Transverse colon (tissue), 4 donors: ENCODE data around the gene NAT14. TPM values are rescaled to one million over a fixed set of nuclear protein-coding genes. Genes with fewer than 3 reads are reported as not detected.
"Not testable (repeated sequence)": the region's sequence is repeated elsewhere in the genome, so short reads cannot be mapped to it uniquely, and the experiment has no call there.

Experiments
- DNase-seq: peaks from one replicate; pipeline ENCODE4 v3.0.0-alpha.2; 2019
- H3K27ac ChIP-seq, 4 donors: fragments of 200-600 bp; sonication (generic); 2 replicates each; pipeline ENCODE4 v1.5.1; 2016 to 2018; ENCODE audit warnings: inconsistent platforms in 4 of 4
- H3K27me3 ChIP-seq: fragments of 200-600 bp; sonication (generic); 2 replicates; pipeline ENCODE4 v1.5.1; 2017; ENCODE audit warnings: inconsistent platforms
- H3K36me3 ChIP-seq, 4 donors: fragments of 200-600 bp; sonication (generic); 2 replicates each; pipeline ENCODE4 v1.5.1; 2017 to 2019; ENCODE audit warnings: inconsistent platforms in 4 of 4
- H3K4me1 ChIP-seq, 4 donors: fragments of 200-600 bp; sonication (generic); 2 replicates each; pipeline ENCODE4 v1.5.1; 2017 to 2020; ENCODE audit warnings: inconsistent platforms in 4 of 4
- H3K4me3 ChIP-seq, 4 donors: fragments of 200-600 bp; sonication (generic); 1 replicate in 1 of 4; 2 replicates in 3 of 4; pipeline versions ENCODE4 v1.5.1 to v1.6.1; 2017 to 2019; ENCODE audit warnings: inconsistent platforms in 4 of 4
- H3K9me3 ChIP-seq, 2 donors: fragments of 200-600 bp; sonication (generic); 2 replicates each; pipeline ENCODE4 v1.5.1; 2017 to 2019; ENCODE audit warnings: inconsistent platforms in 2 of 2
- CTCF ChIP-seq, 5 experiments: fragments of 200-600 bp in 3 of 5; fragments of 450-650 bp in 2 of 5; sonication (generic) in 3 of 5; IDR thresholded peaks; 1 replicate in 2 of 5; 2 replicates in 3 of 5; pipeline ENCODE4 v1.5.1; 2016 to 2017; ENCODE audit warnings: antibody characterized with exemption in 5 of 5, inconsistent platforms in 3 of 5, mild to moderate bottlenecking in 2 of 5, moderate library complexity in 1 of 5
- EP300 ChIP-seq: sonication (generic); formaldehyde crosslinking; IDR thresholded peaks from one replicate; pipeline ENCODE4 v1.6.1; 2017; ENCODE audit warnings: antibody characterized with exemption, low read depth
- POLR2A ChIP-seq: fragments of 450-650 bp; IDR thresholded peaks from one replicate; pipeline ENCODE4 v1.6.1; 2016; ENCODE audit warnings: antibody characterized with exemption, mild to moderate bottlenecking, moderate library complexity
- POLR2AphosphoS5 ChIP-seq, 3 donors: sonication (generic); formaldehyde crosslinking; IDR thresholded peaks; one replicate each; pipeline ENCODE4 v1.6.1; 2016; ENCODE audit warnings: antibody characterized with exemption in 3 of 3
- whole genome bisulfite sequencing, 2 donors: methylation state at CpG; one replicate each; pipeline ENCODE4 v1.1.5; 2018; ENCODE audit warnings: low coverage in 1 of 2; 5-methylcytosine and 5-hydroxymethylcytosine counted together
- in situ Hi-C, 4 donors: fragments of 200-750 bp; cut with MboI; loops; one replicate each; pipeline versions ENCODE4 v1.15.0 to v1.15.1; 2017; ENCODE audit warnings: low sequenced_read_pairs in 3 of 4, low pct_ligation_motif_present in 1 of 4, low pct_unique_long_range_greater_than_20kb in 1 of 4
- intact Hi-C: fragments of 100-400 bp; cut with DNase I; formaldehyde crosslinking; loops from one replicate; pipeline ENCODE4 v1.15.1; 2023; ENCODE audit warnings: low total_unique reads
- total RNA-seq, 4 donors: library from RNA; depleted of rRNA; stranded (reverse); fragments of >200 nt; gene quantifications; one replicate each; pipeline ENCODE4 v1.1.0, GENCODE V29; 2016

Gene NAT14
- total RNA-seq, 4 donors from 2014 or later: 2.1 to 2.7 TPM; not detected in 2

GRCh38 chr19:55495646-55496349, 10.8 kb downstream of the NAT14 start:
- in situ Hi-C loops (loop anchor here in 1 of 4 donors (10.0 kb wide), 1 partner anchor 361 kb away; no protein-coding TSS in a partner anchor), intact Hi-C loops (no loop called here)
- no peaks in the 10 kb centered on the region for H3K9me3 ChIP-seq
- WGBS, 2 donors: 33 to 74% methylated on average over 1 to 11 of the region's 11 CpGs
- no peaks in the 10 kb centered on the region for H3K36me3 ChIP-seq
- no peak overlapping the region for H3K4me3 ChIP-seq
- H3K27me3 ChIP-seq: peaks cover 14% of the 10 kb centered on the region
- H3K4me1 ChIP-seq: peaks cover 0 to 14% (median 2%) of the 10 kb centered on the region in 4 donors
- H3K27ac ChIP-seq: no peak overlapping the region
- TF ChIP-seq POLR2A (no peak), EP300 (no peak), POLR2AphosphoS5 (IDR thresholded peaks at IDR 0.05) (no peak), CTCF (IDR thresholded peaks at IDR 0.05) (no peak)
- DNase-seq: no peak

- DNase-seq, H3K27ac ChIP-seq, H3K36me3 ChIP-seq, H3K9me3 ChIP-seq, H3K4me3 ChIP-seq, H3K4me1 ChIP-seq, intact Hi-C loops: not testable (repeated sequence)
- H3K27me3 ChIP-seq: peaks cover 14% of the 10 kb centered on the region
- 82 to 90% methylated on average over 2 to 10 of the region's 10 CpGs for WGBS, 2 donors
- in situ Hi-C loops: loop anchor here in 1 of 4 donors (10.0 kb wide), 1 partner anchor 362 kb away; no protein-coding TSS in a partner anchor
These were observed 11.8 kb downstream of the NAT14 start for GRCh38 chr19:55496820-55497219.

- intact Hi-C loops: no loop called here
- WGBS, 2 donors: 77% methylated on average over 12 of the region's 13 CpGs; no CpG with 5 or more reads in 1 of the 2 donors
- H3K36me3 ChIP-seq: no peaks in the 10 kb centered on the region
- no peak overlapping the region for H3K27ac ChIP-seq
- H3K4me3 ChIP-seq: no peak overlapping the region
- TF ChIP-seq POLR2A (no peak), EP300 (no peak), POLR2AphosphoS5 (IDR thresholded peaks at IDR 0.05) (no peak), CTCF (IDR thresholded peaks at IDR 0.05) (no peak)
- no peak for DNase-seq
- peaks cover 7% of the 10 kb centered on the region for H3K27me3 ChIP-seq
- H3K4me1 ChIP-seq: no peaks in the 10 kb centered on the region
- in situ Hi-C loops: loop anchor here in 1 of 4 donors (10.0 kb wide), 1 partner anchor 363 kb away; no protein-coding TSS in a partner anchor
- no peaks in the 10 kb centered on the region for H3K9me3 ChIP-seq
These were observed 12.8 kb downstream of the NAT14 start for GRCh38 chr19:55497763-55498162.

- Histone ChIP-seq H3K4me1 (peaks cover 0 to 2% (median under 1%) of the 10 kb centered on the region in 4 donors), H3K27me3 (peaks cover 4% of the 10 kb centered on the region), H3K4me3 (no peak overlapping the region), H3K9me3 (no peaks in the 10 kb centered on the region), H3K36me3 (no peaks in the 10 kb centered on the region), H3K27ac (no peak overlapping the region)
- TF ChIP-seq POLR2AphosphoS5 (IDR thresholded peaks at IDR 0.05) (no peak), POLR2A (no peak), EP300 (no peak), CTCF (IDR thresholded peaks at IDR 0.05) (no peak)
- 30% methylated on average over 1 of the region's 2 CpGs; no CpG with 5 or more reads in 1 of the 2 donors for WGBS, 2 donors
- intact Hi-C loops (no loop called here), in situ Hi-C loops (loop anchor here in 1 of 4 donors (10.0 kb wide), 1 partner anchor 364 kb away; no protein-coding TSS in a partner anchor)
- DNase-seq: no peak
These were observed 13.4 kb downstream of the NAT14 start for GRCh38 chr19:55498246-55498840.
